MM.1S (cell line): ENCODE data around the gene CSNK1G3.
A peak's percentile ranks its signal among the peaks of the same experiment; 100 is the strongest.

Experiments
- DNase-seq: peaks from one replicate; pipeline ENCODE4 v3.0.0-alpha.2; 2015
- H2AFZ ChIP-seq: fragments of 300-600 bp; sonication (generic); 2 replicates; pipeline ENCODE4 v1.6.0; 2016; ENCODE audit warnings: antibody characterized with exemption, low read length
- H3F3A ChIP-seq: fragments of 300-600 bp; sonication (generic); 2 replicates; pipeline ENCODE4 v1.6.1; 2016; ENCODE audit warnings: mild to moderate bottlenecking, antibody characterized with exemption, low read length, moderate library complexity, mixed read lengths; ENCODE audit not compliant: insufficient read depth
- H3K27ac ChIP-seq: fragments of 300-600 bp; sonication (generic); 2 replicates; pipeline ENCODE4 v1.5.1; 2016; ENCODE audit warnings: mild to moderate bottlenecking, low read length
- H3K27me3 ChIP-seq: fragments of 300-600 bp; sonication (generic); replicated peaks from 2 replicates; pipeline ENCODE4 v1.6.0; 2016; ENCODE audit warnings: low read length; ENCODE audit not compliant: insufficient read depth
- H3K36me3 ChIP-seq: fragments of 300-600 bp; sonication (generic); replicated peaks from 2 replicates; pipeline ENCODE4 v1.6.1; 2016; ENCODE audit warnings: mild to moderate bottlenecking, low read length, mixed read lengths; ENCODE audit not compliant: insufficient read depth
- H3K4me1 ChIP-seq: fragments of 300-600 bp; sonication (generic); 2 replicates; pipeline ENCODE4 v1.6.1; 2016; ENCODE audit warnings: low read length, mixed read lengths
- H3K4me2 ChIP-seq: fragments of 300-600 bp; sonication (generic); 2 replicates; pipeline ENCODE4 v1.6.0; 2016; ENCODE audit warnings: low read depth, low read length
- H3K4me3 ChIP-seq: fragments of 300-600 bp; sonication (generic); 2 replicates; pipeline ENCODE4 v1.5.1; 2016; ENCODE audit warnings: low read length, mixed read lengths
- H3K79me2 ChIP-seq: fragments of 300-600 bp; sonication (generic); 2 replicates; pipeline ENCODE4 v1.6.1; 2016; ENCODE audit warnings: mixed run types, low read length, mixed read lengths
- H3K9ac ChIP-seq: fragments of 300-600 bp; sonication (generic); 2 replicates; pipeline ENCODE4 v1.6.1; 2016; ENCODE audit warnings: low read length, mixed read lengths
- H3K9me2 ChIP-seq: fragments of 300-600 bp; sonication (generic); replicated peaks from 2 replicates; pipeline ENCODE4 v1.6.1; 2016; ENCODE audit warnings: mild to moderate bottlenecking, low read length, mixed read lengths; ENCODE audit not compliant: insufficient read depth
- H3K9me3 ChIP-seq: fragments of 300-600 bp; sonication (generic); replicated peaks from 2 replicates; pipeline ENCODE4 v1.6.1; 2016; ENCODE audit warnings: mild to moderate bottlenecking, low read length, mixed read lengths; ENCODE audit not compliant: insufficient read depth
- H4K20me1 ChIP-seq: fragments of 300-600 bp; sonication (generic); 2 replicates; pipeline ENCODE4 v1.6.1; 2016; ENCODE audit warnings: mild to moderate bottlenecking, low read length, moderate library complexity, mixed read lengths; ENCODE audit not compliant: insufficient read depth
- EZH2 ChIP-seq: fragments of 300-600 bp; sonication (generic); optimal IDR thresholded peaks from 2 replicates; pipeline ENCODE3; 2017; ENCODE audit warnings: low read depth, mild to moderate bottlenecking, antibody characterized with exemption, low read length, mixed read lengths
- EZH2phosphoT487 ChIP-seq: fragments of 300-600 bp; sonication (generic); IDR thresholded peaks from 2 replicates; pipeline ENCODE4 v1.6.1; 2018; ENCODE audit warnings: antibody characterized with exemption, low read length
- TF ChIP-seq, protein P1 (sequence below): fragments of 300-600 bp; sonication (generic); IDR thresholded peaks from 2 replicates; pipeline ENCODE4 v1.5.1; 2016; ENCODE audit warnings: antibody characterized with exemption, low read length, mixed read lengths

CSNK1G3 gene

DNA sequence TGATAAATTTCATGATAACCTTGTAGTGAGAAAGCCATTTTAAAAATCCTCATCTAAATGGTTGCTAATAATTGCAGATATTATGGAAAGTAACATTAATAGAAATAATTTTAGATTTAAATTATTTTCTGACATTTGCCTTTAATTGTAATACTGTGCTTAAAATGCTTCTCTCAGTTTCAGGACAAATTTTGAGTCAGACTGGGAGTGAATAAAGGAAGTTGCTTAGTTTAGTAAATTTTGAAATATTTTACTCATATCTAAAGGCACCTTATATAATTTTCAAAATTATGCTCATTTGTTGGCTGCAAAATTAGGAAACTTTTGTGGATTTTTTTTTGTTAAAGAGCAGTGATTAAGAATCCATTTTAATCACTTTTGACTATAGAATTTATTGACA, 93.8 kb downstream of the CSNK1G3 start:
- Histone ChIP-seq H3K27me3 (no peaks in the 10 kb centered on the region), H4K20me1 (no peaks in the 10 kb centered on the region), H3K36me3 (no peaks in the 10 kb centered on the region), H3F3A (no peaks in the 10 kb centered on the region), H3K4me2 (no peak overlapping the region), H3K4me3 (no peak overlapping the region), H3K9me2 (no peaks in the 10 kb centered on the region), H3K9ac (no peak overlapping the region), H3K9me3 (no peaks in the 10 kb centered on the region), H3K79me2 (no peaks in the 10 kb centered on the region), H3K4me1 (no peaks in the 10 kb centered on the region), H2AFZ (no peak overlapping the region), H3K27ac (no peak overlapping the region)
- no peak for DNase-seq
- TF ChIP-seq EZH2phosphoT487 (no peak), EZH2 (no peak)
- TF ChIP-seq, protein P1, sequence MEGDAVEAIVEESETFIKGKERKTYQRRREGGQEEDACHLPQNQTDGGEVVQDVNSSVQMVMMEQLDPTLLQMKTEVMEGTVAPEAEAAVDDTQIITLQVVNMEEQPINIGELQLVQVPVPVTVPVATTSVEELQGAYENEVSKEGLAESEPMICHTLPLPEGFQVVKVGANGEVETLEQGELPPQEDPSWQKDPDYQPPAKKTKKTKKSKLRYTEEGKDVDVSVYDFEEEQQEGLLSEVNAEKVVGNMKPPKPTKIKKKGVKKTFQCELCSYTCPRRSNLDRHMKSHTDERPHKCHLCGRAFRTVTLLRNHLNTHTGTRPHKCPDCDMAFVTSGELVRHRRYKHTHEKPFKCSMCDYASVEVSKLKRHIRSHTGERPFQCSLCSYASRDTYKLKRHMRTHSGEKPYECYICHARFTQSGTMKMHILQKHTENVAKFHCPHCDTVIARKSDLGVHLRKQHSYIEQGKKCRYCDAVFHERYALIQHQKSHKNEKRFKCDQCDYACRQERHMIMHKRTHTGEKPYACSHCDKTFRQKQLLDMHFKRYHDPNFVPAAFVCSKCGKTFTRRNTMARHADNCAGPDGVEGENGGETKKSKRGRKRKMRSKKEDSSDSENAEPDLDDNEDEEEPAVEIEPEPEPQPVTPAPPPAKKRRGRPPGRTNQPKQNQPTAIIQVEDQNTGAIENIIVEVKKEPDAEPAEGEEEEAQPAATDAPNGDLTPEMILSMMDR = no peak

DNA sequence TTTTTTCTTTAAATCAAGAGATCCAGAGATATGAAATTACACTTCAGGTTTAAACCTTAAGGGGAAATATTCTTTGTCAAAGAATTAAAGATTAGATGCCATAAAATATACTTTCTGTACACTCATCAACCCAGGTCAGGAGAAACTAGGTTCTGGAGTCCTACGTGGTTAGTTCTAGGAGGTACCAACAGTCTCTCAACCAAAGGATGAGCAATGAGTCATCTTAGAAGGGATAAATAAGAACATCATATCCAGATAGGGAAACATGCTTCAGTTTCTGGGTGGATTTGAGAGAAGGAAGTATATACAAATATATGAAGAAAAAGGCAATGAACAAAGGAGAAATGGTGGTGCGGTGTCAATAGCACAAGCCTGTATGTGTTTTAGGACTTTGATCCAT, 98.2 kb downstream of the CSNK1G3 start:
- Histone ChIP-seq H2AFZ (no peak overlapping the region), H4K20me1 (no peaks in the 10 kb centered on the region), H3K4me3 (no peak overlapping the region), H3K9me2 (no peaks in the 10 kb centered on the region), H3K4me1 (no peaks in the 10 kb centered on the region), H3K27me3 (no peaks in the 10 kb centered on the region), H3K9me3 (no peaks in the 10 kb centered on the region), H3K36me3 (no peaks in the 10 kb centered on the region), H3K27ac (no peak overlapping the region), H3K4me2 (no peak overlapping the region), H3F3A (no peaks in the 10 kb centered on the region), H3K79me2 (no peaks in the 10 kb centered on the region), H3K9ac (no peak overlapping the region)
- DNase-seq = no peak
- TF ChIP-seq, protein P1 = no peak
- TF ChIP-seq EZH2phosphoT487 = no peak
- no peak for TF ChIP-seq EZH2

DNA sequence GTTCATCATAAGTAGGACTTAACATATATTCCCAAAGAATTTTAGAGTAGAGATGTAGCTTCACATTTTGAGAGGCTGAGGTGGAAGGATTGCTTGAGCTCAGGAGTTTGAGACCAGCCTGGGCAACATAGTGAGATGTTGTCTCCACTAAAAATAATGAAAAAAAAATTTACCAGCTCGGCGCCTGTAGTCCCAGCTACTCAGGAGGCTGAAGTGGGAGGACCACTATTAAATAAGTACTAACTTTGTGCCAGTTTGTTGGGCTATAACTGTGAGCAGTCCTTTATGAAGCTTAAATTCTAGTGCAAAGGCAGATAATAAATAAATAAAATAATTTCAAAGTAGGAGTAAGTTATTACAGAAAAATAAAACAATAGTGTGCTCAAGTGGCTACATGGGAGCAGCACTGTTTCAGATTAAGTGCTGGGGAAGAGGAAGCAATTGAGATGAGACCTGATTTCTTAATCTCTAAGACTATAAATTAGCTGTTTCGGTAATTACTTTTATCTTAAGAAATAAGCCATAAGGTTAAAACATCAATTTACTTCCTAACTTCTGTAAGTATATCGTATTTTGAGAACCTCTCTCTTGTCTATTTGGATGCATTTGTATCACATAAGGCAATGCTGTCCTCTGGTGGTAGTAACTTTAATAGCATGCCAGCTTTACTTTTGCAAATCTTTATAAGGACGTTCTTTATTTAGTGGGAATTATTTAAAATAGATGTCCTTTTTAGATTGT, 98.9 kb downstream of the CSNK1G3 start:
- H3K27me3 ChIP-seq = no peaks in the 10 kb centered on the region
- no peaks in the 10 kb centered on the region for H3F3A ChIP-seq
- no peak overlapping the region for H3K27ac ChIP-seq
- H2AFZ ChIP-seq = no peak overlapping the region
- H3K4me3 ChIP-seq = no peak overlapping the region
- no peaks in the 10 kb centered on the region for H4K20me1 ChIP-seq
- H3K79me2 ChIP-seq = no peaks in the 10 kb centered on the region
- no peak overlapping the region for H3K4me2 ChIP-seq
- H3K9me3 ChIP-seq = no peaks in the 10 kb centered on the region
- peak; percentile 69 for DNase-seq
- TF ChIP-seq, protein P1 = peak; percentile 96
- no peak for TF ChIP-seq EZH2phosphoT487
- no peaks in the 10 kb centered on the region for H3K4me1 ChIP-seq
- no peaks in the 10 kb centered on the region for H3K36me3 ChIP-seq
- no peaks in the 10 kb centered on the region for H3K9me2 ChIP-seq
- H3K9ac ChIP-seq = no peak overlapping the region
